ENCODE measurements around the gene RPS4Y2.

Gene RPS4Y2

DNA sequence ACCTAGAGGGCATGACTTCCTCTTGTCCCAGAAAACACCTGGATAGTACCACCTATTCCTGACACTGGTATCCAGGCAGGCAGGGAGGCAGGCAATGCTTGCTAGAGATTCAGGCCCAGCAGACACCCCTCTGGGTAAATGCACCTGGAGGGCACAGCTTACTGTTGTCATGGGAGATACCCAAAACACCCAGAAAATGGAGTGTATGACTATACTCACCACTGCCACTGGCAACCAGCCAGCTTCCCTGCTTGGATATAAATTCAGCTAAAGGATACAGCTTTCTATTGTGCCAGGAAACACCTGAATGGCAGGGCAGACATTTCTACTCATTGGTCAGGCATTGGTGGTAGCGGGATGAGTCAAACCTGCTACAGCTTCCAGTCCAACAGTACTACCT lies 58.9 kb downstream of the RPS4Y2 start:
- no peak for DNase-seq (ENCODE audit: low read depth)
- TF ChIP-seq, protein P1, sequence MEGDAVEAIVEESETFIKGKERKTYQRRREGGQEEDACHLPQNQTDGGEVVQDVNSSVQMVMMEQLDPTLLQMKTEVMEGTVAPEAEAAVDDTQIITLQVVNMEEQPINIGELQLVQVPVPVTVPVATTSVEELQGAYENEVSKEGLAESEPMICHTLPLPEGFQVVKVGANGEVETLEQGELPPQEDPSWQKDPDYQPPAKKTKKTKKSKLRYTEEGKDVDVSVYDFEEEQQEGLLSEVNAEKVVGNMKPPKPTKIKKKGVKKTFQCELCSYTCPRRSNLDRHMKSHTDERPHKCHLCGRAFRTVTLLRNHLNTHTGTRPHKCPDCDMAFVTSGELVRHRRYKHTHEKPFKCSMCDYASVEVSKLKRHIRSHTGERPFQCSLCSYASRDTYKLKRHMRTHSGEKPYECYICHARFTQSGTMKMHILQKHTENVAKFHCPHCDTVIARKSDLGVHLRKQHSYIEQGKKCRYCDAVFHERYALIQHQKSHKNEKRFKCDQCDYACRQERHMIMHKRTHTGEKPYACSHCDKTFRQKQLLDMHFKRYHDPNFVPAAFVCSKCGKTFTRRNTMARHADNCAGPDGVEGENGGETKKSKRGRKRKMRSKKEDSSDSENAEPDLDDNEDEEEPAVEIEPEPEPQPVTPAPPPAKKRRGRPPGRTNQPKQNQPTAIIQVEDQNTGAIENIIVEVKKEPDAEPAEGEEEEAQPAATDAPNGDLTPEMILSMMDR (conservative IDR thresholded peaks at IDR 0.05; ENCODE audit: low read depth, low read length) = no peak
- no peak overlapping the region for H3K4me3 ChIP-seq (ENCODE audit: low read depth, low read length)

DNA sequence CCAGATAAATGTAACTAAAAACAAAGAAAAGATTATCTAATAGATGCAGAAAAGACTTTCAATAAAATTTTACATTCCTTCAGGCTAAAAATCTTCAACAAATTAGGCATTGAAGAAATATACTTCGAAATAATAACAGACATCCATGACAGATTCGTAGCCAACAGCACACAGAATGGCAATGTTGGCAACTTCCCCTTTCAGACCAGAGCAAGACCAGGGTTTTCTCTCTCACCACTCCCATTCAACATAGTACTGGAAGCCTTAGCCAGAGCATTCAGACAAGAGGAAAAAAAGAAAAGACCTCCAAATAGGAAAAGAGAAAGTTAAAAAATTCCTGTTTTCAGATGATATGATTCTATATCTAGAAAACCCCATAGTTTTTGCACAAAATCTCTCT lies 61.2 kb downstream of the RPS4Y2 start:
- no peak for DNase-seq (ENCODE audit: low read depth)
- no peak overlapping the region for H3K4me3 ChIP-seq (ENCODE audit: low read depth, low read length)
- TF ChIP-seq, protein P1 (conservative IDR thresholded peaks at IDR 0.05; ENCODE audit: low read depth, low read length) = no peak
